HG03575 (cell line): ENCODE results near the gene HINT1.
"Not testable (repeated sequence)": the region's sequence is repeated elsewhere in the genome, so short reads cannot be mapped to it uniquely, and the experiment has no call there.

ENCODE experiments used
- ATAC-seq: cut with Tn5 transposase; IDR thresholded peaks from one replicate; pipeline ENCODE4 v1.9.1; 2021; ENCODE audit not compliant: unreplicated experiment, insufficient number of reproducible peaks, low FRiP score; ENCODE audit errors: extremely low read depth

The HINT1 gene

DNA sequence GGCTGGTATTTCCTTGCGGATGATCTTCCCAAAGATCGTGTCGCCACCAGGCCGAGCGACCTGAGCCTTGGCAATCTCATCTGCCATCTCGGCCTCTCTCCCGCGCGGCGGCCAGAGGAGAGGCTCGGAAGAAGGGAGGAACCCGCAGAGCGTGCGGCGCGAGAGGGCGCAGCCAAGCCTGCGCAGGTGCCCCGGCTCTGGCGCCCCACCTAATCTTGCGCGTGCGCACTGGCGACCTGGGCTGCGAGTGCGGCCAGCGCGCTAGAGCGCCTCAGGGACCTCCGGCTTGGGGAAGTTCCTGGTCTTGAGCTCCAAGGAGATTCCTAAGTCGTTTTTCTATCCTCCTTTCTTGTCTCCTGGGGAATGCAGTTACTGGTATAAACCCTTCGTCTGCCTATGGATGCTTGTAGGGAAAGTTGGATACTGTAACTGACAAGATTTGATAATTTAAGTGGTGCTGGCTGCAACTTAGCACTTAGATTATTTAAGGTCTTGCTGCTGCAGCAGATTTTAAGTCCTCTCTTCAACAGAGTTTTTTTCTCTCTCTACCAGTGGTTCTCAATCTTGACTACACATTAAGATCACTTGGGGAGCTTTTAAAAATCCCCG is at the start of gene HINT1:
Gene HINT1, minus strand, starts transcription at position 138 of the 609 bp plus-strand sequence. Its CDS starts 51 bp downstream, at position 87.
- peak; percentile 57 for ATAC-seq

DNA sequence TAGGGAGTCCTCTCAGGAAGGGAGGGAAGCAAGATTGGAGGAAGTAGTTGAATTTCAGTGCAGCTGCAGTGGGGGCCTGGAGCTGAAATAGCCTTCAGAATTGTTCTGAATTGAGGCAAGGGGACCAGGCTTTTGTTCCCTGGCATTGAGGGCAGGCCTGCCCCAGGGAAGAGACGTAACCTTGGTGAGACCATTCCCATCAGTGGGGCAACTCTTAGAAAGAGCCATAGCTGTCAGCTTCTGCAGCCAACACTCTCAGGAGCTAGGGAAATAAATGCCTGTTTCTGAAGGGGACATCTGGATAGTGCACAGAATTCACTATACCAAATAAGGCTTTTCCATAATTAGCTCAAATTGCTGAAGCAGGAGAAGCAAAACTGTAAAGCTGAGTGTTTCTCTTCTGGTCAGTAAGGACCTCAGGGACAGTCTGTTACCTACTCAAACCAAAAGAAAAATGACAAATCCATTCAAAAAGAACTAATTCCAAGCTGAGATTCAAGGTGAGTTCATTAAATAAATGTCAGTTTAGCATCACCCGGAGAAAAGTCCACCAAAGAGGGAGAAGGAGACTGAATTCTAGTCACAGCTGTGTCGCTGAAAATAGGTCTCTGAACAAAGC is 49.7 kb upstream of the HINT1 start:
- no peak for ATAC-seq

GRCh38 chr5:131212471-131213021 is 47.5 kb upstream of the HINT1 start:
- no peak for ATAC-seq

GRCh38 chr5:131211669-131212068 is 46.6 kb upstream of the HINT1 start:
- ATAC-seq, result no peak

- ATAC-seq, result no peak
Observed at GRCh38 chr5:131210151-131210510, 45.1 kb upstream of the HINT1 start.

GRCh38 chr5:131209506-131210150 is 44.6 kb upstream of the HINT1 start:
- peak; percentile 90 for ATAC-seq

- ATAC-seq, result no peak
Observed at GRCh38 chr5:131209175-131209505, 44.1 kb upstream of the HINT1 start.

DNA sequence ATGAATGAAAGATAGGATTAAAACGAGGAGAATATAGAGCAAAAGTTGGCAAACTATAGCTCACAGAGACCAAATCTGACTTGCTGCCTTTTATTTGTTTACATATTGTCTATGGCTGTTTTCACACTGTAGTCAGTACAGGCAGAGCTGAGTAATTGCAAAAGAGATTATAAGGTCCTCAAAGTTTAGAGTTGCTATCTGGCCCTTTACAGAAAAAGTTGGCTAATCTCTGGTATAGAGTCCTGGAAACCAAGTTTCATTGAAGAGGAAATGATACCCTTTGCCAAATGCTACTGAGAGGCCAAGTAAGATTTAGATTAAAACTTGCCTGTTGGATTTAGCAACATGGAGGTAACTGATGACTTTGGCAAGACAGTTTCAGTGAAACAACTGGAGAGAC is 41.7 kb upstream of the HINT1 start:
- no peak for ATAC-seq

GRCh38 chr5:131206061-131206460 is 41.0 kb upstream of the HINT1 start:
- ATAC-seq, result no peak

DNA sequence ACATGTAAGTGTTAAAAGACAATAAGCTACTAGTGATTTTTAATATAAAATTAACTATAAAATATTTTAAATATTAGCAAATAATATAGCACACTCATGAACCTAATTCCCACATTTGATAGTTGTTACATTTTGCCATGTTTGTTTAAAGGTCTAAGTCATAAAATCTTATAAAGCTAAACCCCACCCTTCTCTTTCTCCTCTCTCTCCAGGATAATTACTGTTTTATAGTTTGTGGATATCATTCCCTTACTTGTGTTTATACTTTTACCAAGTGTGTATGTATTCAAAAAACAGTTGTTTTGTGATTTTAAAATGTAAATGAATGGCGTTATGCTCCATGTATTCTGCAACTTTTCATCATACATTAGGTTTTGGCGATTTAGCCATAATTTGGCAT is 39.9 kb upstream of the HINT1 start:
- no peak for ATAC-seq

DNA sequence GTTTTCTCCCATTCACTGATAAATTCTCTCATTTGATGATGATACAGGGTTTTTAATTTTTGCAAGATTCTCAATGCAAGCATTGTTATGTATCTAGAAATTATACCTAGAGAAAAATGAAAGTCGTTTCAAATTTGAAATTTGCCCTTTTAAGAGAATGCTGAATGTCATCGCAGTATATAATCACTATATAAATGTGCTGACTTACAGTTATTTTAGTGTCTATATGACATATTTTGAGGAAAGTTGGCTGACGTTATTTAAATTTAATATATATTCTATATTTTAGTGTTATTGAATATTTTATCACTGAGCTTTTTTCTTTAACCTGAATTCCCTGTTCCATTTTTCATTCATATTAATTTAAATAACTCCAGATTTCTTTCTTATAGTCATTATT is 35.5 kb upstream of the HINT1 start:
- no peak for ATAC-seq

- ATAC-seq, result no peak
Observed at GRCh38 chr5:131198625-131199024, 33.6 kb upstream of the HINT1 start.

DNA sequence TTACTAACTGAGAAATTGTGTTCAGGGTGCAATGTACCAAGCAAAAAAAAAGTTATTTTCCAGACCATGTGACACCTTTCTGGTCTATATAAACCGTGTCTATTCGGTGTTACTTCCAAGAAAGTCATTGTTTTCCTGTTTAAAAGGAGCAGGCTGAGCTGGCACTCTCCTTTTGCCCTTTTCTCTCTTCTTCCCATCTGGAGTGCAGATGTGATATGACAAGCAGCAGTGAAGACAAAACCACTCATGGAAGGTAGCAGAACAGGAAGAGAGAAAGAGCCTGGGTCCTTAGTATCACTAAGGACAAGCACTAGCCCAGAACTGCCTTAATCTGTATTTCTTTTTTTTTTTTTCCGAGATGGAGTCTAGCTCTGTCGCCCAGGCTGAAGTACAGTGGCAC is 31.3 kb upstream of the HINT1 start:
- ATAC-seq, result no peak

DNA sequence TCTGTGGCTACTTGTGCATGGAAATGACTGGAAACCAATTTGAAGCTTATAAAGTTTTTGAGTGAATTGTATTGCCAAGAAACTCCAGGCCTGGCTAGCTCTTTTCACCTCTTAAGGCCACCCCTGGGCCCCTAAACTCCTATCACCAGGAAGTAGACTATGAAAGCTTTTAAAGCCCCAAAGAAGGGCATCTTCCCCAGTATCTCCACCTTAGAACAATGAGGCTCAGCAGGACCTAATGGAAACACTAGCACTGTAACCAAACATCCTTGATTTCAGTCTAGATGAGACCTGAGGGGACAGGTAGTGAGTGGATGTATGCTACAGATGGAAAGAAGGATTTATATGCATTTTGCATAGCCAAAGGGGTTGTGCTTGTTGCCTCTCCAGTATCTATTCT is 30.6 kb upstream of the HINT1 start:
- no peak for ATAC-seq

GRCh38 chr5:131194725-131195124 is 29.7 kb upstream of the HINT1 start:
- ATAC-seq, result no peak

DNA sequence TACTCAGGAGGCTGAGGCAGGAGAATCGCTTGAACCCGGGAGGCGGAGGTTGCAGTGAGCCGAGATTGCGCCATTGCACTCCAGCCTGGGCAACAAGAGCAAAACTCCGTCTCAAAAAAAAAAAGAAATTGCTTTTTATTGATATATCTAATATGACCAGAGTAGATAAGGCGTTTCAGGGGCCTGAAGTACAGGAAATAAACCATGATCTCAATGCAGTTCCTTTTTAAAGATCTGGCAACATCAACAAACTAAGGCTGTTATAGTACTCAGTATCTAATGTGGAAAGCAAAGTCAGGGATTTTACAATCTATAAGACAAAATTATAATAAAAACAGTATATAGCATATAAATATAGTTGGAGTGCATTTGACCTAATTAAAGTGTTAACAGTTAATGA is 28.8 kb upstream of the HINT1 start:
- not testable (repeated sequence) for ATAC-seq

DNA sequence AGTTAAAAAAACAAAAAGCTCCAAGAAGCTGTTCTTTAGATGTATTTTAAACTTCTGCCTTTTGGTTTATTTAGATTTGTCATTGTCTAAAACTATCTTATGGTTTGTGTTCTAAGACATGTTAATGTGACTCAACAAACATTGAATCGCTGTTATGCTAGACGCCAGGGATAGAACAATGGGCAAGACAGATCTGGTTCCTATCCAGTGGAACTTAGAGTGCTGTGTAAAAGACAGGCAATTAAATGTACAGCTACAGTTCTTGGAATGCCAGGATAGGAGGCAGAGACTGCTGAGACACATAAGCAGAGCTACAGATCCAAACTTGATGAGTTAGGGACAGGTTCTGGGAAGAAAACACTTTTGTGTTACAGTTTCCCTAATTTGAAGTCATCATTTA is 28.1 kb upstream of the HINT1 start:
- no peak for ATAC-seq

GRCh38 chr5:131186561-131187256 is 21.7 kb upstream of the HINT1 start:
- no peak for ATAC-seq

DNA sequence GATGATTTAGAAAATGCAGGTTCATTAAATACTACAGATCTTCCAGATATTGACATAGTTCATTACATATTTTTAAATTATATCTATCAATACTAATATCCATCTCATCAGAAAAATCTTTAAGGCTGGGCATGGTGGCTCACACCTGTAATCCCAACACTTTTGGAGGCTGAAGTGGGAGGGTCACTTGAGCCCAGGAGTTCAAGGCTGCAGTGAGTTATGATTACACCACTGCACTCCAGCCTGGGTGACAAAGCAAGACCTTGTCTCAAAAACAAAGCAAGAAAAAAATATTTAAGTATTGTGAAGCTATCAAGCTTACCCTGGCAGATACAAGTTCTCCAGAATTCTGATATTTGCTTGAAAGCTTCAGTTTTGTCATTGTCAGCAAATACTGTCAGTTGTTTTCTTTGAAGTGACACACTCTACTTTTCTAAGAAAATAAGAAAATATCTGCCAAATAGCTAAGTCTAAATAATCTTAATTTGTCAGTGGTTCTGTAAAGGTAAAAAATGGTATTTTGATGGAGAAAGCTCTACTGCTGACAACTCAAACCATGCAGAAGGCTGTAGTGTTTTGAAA is 20.6 kb upstream of the HINT1 start:
- no peak for ATAC-seq

DNA sequence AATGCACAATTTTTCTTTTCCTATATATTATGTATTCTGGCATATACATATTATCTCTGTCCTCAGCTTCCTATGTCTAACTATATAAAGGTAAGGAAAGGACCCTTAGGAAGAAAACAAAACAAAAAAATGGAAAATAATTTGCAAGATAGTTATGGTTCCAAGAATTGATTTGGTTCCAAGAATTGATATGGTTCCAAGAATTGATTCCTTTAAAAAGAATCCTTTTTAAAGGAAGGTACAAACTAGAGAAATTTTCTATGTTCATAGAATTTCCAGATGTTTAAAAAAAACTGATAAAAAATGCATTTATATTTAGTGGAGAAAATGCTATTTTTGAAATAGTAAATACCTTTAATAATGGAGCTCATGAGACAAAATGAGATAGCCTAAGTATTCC is 17.8 kb upstream of the HINT1 start:
- no peak for ATAC-seq
